HG02970 (cell line): Measurements from ENCODE around the gene TSPAN5.
A peak's percentile ranks its signal among the peaks of the same experiment; 100 is the strongest.

ENCODE experiments used
- ATAC-seq: cut with Tn5 transposase; IDR thresholded peaks from one replicate; pipeline ENCODE4 v1.9.1; 2021; ENCODE audit warnings: mild to moderate bottlenecking, moderate library complexity, moderate number of reproducible peaks; ENCODE audit not compliant: unreplicated experiment, low FRiP score

TSPAN5 gene

GRCh38 chr4:98508248-98508647 lies 150.2 kb downstream of the TSPAN5 start:
- no peak for ATAC-seq

GRCh38 chr4:98507299-98507698 lies 151.1 kb downstream of the TSPAN5 start:
- ATAC-seq, result no peak

DNA sequence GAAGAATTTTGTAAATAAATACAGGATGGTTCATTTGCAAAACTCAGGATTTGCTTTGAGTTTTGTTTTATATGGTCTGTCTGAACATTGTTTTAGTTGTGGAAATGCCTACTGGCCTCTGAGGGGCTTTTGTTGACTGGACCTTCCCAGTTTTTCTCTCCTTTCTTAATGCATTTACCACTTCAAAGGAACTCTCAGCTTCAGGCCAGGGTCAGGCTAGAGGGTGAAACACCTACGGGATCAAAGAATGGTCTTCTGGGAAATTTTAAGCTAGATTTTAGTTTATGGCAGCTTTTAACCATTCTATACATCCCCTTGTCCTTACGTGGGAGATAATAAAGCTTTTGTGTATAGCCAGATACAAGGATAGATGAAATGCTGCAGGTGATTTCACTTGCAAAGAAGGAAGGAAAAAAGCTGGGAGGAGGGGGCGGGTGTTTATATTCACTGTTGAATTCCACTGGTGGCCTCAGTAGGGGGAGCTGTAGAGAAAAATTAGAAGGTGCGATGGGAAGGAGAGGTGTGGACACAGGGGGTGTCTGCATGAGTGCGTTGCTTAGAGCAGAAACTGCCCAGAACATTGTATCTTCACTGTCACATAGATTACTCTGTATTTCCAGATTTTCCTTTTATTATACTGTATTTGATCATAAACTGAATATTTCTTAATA lies 151.8 kb downstream of the TSPAN5 start:
- no peak for ATAC-seq

DNA sequence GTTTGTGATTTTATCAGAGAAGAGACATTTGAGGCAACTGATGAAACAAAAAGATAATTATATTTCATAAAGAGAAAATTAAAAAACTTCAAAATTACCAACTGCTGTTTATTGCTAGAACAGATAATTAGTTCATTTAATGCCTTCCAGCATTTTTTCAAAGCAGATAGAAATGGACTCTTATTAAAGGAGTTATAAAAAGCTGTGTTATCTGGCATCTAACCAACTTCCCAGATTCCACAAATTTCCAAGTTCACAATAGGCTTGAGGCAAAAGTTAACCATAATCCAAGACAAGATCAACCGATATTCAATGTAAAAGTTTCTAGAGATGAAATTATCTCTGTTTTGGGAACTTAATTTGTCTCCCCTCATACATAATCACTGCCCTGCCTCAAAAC lies 152.4 kb downstream of the TSPAN5 start:
- no peak for ATAC-seq

DNA sequence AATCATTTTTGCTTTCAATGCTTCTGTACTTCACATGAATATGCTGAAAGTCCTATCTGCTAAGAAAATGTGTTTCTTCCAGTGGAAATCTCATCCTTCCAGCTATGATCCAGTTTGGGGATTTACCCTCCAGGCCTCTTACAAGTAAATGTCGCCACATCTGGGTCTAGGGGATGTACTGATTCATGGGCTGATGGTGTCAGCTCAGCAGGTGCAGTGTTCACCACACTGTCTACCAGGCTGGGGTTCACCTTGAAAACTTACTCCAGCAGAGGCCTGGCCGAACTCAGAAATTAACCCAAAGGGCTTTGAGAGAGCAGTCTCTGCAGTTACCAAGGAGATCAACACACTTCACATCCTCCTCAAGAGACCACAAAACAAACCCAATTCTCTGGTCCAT lies 154.3 kb downstream of the TSPAN5 start:
- ATAC-seq, result no peak

- ATAC-seq, result no peak
These were observed 154.7 kb downstream of the TSPAN5 start for GRCh38 chr4:98503676-98504075.

GRCh38 chr4:98502624-98503023 lies 155.8 kb downstream of the TSPAN5 start:
- ATAC-seq, result no peak

DNA sequence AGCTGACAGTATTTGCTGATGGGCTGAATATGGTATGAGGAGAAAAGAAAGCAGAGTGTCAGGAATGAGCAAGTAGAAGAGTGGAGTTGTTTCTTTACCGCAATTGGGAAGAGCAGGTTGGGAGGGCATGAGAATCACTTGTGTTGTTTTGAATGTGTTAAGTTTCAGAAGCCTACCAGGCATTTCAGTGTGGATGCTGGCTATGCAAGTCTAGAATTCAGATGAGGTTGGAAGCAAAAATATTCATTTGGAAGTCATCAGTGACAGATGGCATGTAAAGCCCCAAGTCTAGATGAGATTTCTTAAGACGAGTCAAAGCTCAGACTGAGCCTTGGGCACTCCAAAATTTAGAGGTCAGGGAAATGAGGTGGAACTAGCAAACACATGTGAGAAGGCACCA lies 156.4 kb downstream of the TSPAN5 start:
- ATAC-seq, result no peak

GRCh38 chr4:98501383-98501782 lies 157.0 kb downstream of the TSPAN5 start:
- ATAC-seq, result no peak

DNA sequence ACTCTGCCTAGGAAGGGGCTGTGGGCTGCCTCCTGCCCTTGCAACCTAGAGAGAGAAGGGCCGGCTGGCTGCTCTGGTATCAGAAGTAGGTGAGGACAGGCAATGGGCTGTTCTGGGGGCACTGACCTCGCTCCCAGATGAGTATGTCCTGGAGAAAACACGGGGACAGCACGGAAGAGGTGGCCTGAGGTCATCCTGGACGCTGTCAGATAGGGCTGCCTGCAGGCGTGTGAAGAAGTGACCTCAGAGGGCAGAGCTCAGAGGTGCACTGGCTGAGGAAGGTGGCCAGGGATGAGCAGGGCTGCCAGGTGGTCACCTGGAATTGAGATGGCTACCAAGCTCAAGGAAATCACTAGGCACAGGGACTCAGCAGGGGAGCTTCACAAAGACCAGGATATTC lies 159.6 kb downstream of the TSPAN5 start:
- ATAC-seq, result no peak

DNA sequence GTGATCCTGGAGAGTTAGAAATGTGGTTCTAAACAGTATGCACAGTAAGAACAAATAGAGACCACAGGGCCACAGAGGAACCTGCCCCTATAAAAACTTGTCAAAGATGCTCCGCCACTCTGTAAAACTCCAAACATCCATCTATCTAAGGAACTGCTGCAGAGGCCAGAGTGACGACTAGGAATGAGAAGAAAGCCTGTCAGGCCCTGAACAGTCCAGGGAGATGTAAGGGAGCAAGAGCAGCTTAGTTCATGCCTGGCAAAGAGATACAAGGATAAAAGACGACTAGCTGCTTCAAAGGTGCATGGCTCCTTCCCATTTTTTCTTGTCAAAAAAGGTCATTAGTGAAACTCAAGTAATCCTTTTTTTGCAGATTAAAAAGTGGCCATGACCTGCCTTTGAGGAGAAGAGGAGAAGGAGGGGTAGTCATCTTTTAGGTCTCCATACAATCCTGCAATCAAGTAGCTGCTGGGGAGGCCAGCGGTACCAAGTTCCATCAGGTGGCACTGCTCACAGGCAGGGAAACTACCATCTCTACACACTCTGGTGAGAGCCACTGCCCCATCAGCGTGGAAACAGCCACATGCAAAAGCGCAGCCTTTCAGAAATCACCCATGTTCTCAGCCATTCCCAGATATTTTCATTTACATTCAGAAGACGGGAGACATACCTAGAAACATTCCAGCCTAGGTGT lies 162.1 kb downstream of the TSPAN5 start:
- no peak for ATAC-seq

- ATAC-seq, result no peak
These were observed 165.1 kb downstream of the TSPAN5 start for GRCh38 chr4:98493296-98493695.

- no peak for ATAC-seq
These were observed 166.4 kb downstream of the TSPAN5 start for GRCh38 chr4:98491899-98492559.

DNA sequence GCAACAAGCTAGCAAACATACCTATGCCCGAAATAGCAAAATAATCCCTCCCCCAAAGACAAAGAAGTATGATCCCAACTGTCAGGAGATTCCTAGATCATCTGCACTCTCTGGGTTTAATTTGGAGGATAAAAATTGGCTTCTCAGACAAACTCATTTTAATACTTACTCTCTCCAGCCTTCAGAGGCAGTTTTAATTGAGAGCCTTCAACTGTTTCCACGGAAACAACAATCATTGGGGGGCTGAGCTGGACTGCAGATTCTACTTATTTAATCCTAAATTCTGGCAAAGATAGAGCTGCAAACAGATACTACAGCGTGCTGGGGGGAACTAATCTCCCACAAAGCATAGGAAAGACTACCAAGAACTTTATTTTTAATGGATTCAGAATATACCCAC lies 168.2 kb downstream of the TSPAN5 start:
- ATAC-seq, result no peak

GRCh38 chr4:98485816-98486345 lies 172.5 kb downstream of the TSPAN5 start:
- ATAC-seq, result no peak

- ATAC-seq, result no peak
These were observed 174.4 kb downstream of the TSPAN5 start for GRCh38 chr4:98484031-98484430.

DNA sequence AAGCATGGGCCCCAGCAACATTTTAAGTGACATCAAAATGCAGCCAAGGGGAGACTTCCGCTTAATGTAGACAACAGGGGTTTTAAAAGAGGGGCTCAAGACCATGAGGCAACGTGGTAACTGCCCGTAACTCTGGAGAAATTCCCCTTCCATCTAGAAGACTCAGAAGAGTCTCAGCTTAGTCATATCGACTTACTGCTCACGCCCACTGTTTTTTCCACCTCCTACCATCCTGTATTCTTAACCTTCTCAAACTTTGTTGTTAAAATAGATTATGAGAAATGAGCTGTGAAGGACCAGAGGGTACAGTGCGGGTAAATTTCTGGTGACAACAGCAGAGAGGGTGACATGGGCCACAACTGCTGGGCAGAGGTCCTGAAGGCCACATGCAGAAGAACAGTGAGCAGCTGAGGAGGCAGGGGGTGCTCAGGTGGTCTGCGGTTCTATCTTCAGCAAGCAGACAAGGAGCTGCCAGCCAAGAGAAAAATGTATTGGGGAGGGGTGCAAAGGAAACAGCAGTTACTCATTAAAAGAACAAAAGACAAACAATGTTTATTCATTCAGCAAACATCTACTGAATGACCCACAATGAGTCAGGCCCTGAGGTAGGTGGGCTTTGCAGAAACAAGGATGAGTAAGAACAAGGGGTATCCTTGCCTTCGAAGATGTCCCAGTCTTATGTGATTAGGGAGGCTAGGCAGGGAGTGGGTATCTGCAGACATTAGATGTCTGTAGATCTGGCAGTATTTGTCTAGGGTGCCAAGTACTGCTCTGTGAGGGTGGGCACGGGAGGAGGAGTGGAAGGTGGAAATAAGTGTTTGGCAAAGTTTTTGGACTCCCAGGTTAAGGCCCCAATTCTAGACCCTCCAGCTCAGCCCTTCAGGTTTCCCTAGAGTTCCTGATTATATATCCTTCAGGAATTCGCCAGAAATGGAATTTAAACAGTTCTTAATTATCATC lies 175.3 kb downstream of the TSPAN5 start:
- ATAC-seq, result peak; percentile 89

- no peak for ATAC-seq
These were observed 175.9 kb downstream of the TSPAN5 start for GRCh38 chr4:98482503-98482846.

GRCh38 chr4:98481167-98481566 lies 177.2 kb downstream of the TSPAN5 start:
- no peak for ATAC-seq

DNA sequence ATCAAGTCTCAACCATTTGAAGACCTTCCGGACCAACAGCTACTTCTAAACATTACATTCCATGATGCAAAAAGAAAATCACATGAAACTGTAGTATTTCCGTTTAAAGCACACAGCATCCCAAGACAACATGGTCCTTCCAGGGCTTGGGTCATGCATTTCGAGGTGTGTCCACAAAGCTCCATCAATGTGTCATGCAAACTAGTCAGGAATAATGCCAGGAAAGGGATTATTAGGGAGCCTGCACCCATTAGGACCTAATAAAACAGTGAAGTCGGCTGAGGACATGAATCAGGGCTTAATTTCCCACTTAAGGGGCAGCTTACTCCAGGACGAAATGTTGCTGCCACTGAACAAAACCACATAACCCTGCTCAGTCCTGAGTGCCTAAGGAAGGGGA lies 177.9 kb downstream of the TSPAN5 start:
- no peak for ATAC-seq
